AG04449 (cell line): ENCODE data around the gene CHKA.

Experiments used
- CTCF ChIA-PET: fragments of 350-600 bp; formaldehyde crosslinking; extraction: SDS; loops from one replicate; lab custom pipeline; 2021; ENCODE audit warnings: antibody characterized with exemption; lab: Yijun Ruan, JAX
- POLR2A ChIA-PET: fragments of 400-600, 350-600 bp; formaldehyde crosslinking; extraction: SDS; loops from one replicate; lab custom pipeline; 2020; ENCODE audit warnings: antibody characterized with exemption, inconsistent platforms; lab: Yijun Ruan, JAX
- DNase-seq: peaks from one replicate; pipeline ENCODE4 v3.0.0-alpha.2; 2010; ENCODE audit warnings: low read depth, low spot score
- H3K4me3 ChIP-seq: 2 replicates; pipeline ENCODE4 v1.5.1; 2011; ENCODE audit warnings: low read depth, mild to moderate bottlenecking, control low read depth, low read length
- CTCF ChIP-seq: IDR thresholded peaks from one replicate; pipeline ENCODE4 v1.5.1; 2011; ENCODE audit warnings: mild to moderate bottlenecking, moderate library complexity, low read length, control low read depth, inconsistent platforms; ENCODE audit not compliant: insufficient read depth; ENCODE audit errors: missing control alignments

CHKA gene

GRCh38 chr11:68164437-68164836, 43.2 kb upstream of the CHKA start:
- no peak for TF ChIP-seq CTCF
- ChIA-PET CTCF (interaction anchor here (1.4 to 1.9 kb wide), 2 partner anchors 134 to 154 kb away, joined by 3 to 4 read pairs; partner anchors contain the start of gene ALDH3B1), POLR2A (no interaction called here)
- no peak overlapping the region for H3K4me3 ChIP-seq
- DNase-seq, result no peak

- CTCF ChIA-PET, result interaction anchor here (1.2 to 1.9 kb wide), 3 partner anchors 43 to 153 kb away, joined by 3 to 4 read pairs (median 4); partner anchors contain the start of gene ALDH3B1
- POLR2A ChIA-PET, result no interaction called here
- no peak for TF ChIP-seq CTCF
These were observed 42.5 kb upstream of the CHKA start for GRCh38 chr11:68163691-68164090.

GRCh38 chr11:68160100-68160695, 39.0 kb upstream of the CHKA start:
- DNase-seq, result no peak
- POLR2A ChIA-PET, result no interaction called here
- TF ChIP-seq CTCF, result no peak
- H3K4me3 ChIP-seq, result no peak overlapping the region
- CTCF ChIA-PET, result no interaction called here

More at GRCh38 chr11:68163691-68164090, 42.5 kb upstream of the CHKA start:
- no peak for DNase-seq
- H3K4me3 ChIP-seq, result no peak overlapping the region

GRCh38 chr11:68159665-68160064, 38.5 kb upstream of the CHKA start:
- TF ChIP-seq CTCF, result no peak
- H3K4me3 ChIP-seq, result no peak overlapping the region
- no peak for DNase-seq
- ChIA-PET POLR2A (no interaction called here), CTCF (interaction anchor here (1.8 to 2.2 kb wide), 2 partner anchors 47 to 49 kb away, joined by 4 to 5 read pairs; no protein-coding TSS in a partner anchor)

GRCh38 chr11:68159161-68159560, 38.0 kb upstream of the CHKA start:
- no peak for TF ChIP-seq CTCF
- POLR2A ChIA-PET, result no interaction called here
- no peak for DNase-seq
- CTCF ChIA-PET, result interaction anchor here (1.3 to 2.2 kb wide), 4 partner anchors 12 to 71 kb away, joined by 3 to 5 read pairs (median 4); no protein-coding TSS in a partner anchor
- no peak overlapping the region for H3K4me3 ChIP-seq

- ChIA-PET CTCF (interaction anchor here (1.3 to 2.2 kb wide), 5 partner anchors 11 to 70 kb away, joined by 3 to 5 read pairs (median 3); no protein-coding TSS in a partner anchor), POLR2A (no interaction called here)
- DNase-seq, result no peak
- no peak overlapping the region for H3K4me3 ChIP-seq
- no peak for TF ChIP-seq CTCF
These were observed 37.4 kb upstream of the CHKA start for GRCh38 chr11:68158580-68158979.
